Activated CD8-positive, alpha-beta memory T cell treated with anti-CD3 and anti-CD28 coated beads for 36 hours (primary cell): ENCODE data around the gene RBM47. TPM values are rescaled to one million over a fixed set of nuclear protein-coding genes. Genes with fewer than 3 reads are reported as not detected.

ENCODE experiments used
- CTCF ChIA-PET: fragments of 350-600 bp; sonication (Branson Sonifier 250); formaldehyde crosslinking; loops from one replicate; lab custom pipeline; 2021; ENCODE audit warnings: antibody characterized with exemption; lab: Charles Lee
- POLR2A ChIA-PET: fragments of 350-600 bp; sonication (Branson Sonifier 250); formaldehyde crosslinking; loops from one replicate; lab custom pipeline; 2021; ENCODE audit warnings: antibody characterized with exemption; lab: Charles Lee
- total RNA-seq, 2 experiments: library from RNA; stranded (reverse); gene quantifications; one replicate each; pipeline ENCODE4 v1.2.3, GENCODE V29; 2021

RBM47 gene
- total RNA-seq, 2 experiments from 2014 or later = 0.67 to 0.76 TPM

DNA sequence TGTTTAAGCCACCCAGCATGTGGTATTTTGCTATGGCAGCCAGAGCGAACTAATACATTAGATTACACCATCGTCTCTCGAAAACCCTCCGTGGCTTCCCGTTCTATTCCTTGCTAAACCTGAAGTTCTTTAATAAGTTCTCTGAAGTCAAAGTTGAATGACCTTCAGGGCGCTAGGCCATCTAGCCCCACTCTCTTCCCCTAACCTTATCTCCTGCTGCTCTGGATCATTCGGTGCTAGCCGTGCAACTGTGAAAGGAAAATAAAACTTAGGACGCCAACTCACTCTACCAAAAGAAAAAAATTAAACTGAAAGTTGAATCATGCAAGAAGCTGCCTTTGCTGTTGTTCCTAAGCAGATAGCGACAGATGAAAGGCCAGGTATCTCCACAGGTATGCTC is 254.6 kb downstream of the RBM47 start:
- ChIA-PET POLR2A (no interaction called here), CTCF (no interaction called here)

DNA sequence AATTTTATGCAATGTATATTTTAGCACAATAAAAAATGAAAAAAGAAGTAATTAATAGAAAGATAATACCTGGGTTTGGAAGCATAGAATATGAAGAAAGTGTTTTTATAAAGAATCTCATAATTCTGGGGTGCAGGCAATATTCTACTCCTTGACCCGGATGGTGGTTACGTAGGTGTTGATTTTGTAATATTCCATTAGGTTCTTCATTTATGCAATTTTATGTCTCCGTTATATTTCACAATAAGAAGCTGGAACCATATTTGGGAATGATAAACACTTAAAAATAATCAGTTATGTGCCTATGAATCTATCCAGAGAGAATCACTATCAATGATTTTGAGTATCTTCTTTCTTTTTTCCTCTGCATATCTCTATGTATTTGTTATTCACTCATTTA is 256.0 kb downstream of the RBM47 start:
- CTCF ChIA-PET = no interaction called here
- POLR2A ChIA-PET = no interaction called here

Other genes starting within 250 kb of the RBM47 start
- not detected for gene NSUN7, start 120.1 kb upstream of the RBM47 start, total RNA-seq